Omental fat pad (tissue), 4 donors: ENCODE measurements around the gene SDF4. TPM values are rescaled to one million over a fixed set of nuclear protein-coding genes. Genes with fewer than 3 reads are reported as not detected.

Experiments
- ATAC-seq: fragments of 150-250 bp; one replicate; pipeline ENCODE4 v1.9.1; 2016; ENCODE audit warnings: mild to moderate bottlenecking, moderate library complexity; ENCODE audit not compliant: low FRiP score
- DNase-seq: peaks from one replicate; pipeline ENCODE4 v3.0.0-alpha.2; 2019; ENCODE audit warnings: low spot score
- total RNA-seq, 4 donors: library from RNA; depleted of rRNA; stranded (reverse); fragments of >200 nt; gene quantifications; one replicate each; pipeline ENCODE4 v1.1.0, GENCODE V29; 2016
- TF ChIP-seq, protein P1 (sequence below), 3 donors: fragments of 450-650 bp; IDR thresholded peaks; one replicate each; pipeline ENCODE4 v1.5.1; 2016 to 2017; ENCODE audit warnings: antibody characterized with exemption in 3 of 3, mild to moderate bottlenecking in 3 of 3, moderate library complexity in 2 of 3

Gene SDF4
- total RNA-seq, 4 donors from 2014 or later, result 78.3 to 122 (median 98.8) TPM

DNA sequence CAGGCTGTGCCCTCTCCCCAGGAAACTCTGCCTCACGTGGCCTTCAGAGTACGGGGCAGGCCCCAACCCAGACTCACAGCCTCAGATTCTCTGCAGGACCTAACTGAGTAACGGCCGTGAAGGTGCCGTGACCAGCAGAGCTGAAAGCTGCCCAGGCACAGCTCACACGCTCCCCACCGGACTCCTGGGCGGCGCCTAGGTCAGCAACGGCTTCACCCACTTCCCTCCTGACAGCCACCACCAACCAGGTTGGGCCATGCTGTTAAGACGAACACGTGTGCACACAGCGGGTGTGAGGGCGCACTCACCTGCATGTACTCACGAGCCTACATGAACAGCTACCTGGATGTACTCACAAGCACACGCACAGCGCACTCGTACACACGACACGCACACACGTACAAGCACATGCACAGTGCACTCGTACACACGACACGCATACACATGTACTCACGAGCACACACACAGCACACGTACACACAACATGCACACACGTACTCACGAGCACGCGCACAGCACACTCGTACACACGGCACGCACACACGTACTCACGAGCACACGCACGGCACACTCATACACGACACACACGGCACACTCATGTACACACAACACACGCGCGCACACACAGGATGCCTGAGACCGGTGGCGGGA, 9.1 kb downstream of the SDF4 start:
- TF ChIP-seq, protein P1, sequence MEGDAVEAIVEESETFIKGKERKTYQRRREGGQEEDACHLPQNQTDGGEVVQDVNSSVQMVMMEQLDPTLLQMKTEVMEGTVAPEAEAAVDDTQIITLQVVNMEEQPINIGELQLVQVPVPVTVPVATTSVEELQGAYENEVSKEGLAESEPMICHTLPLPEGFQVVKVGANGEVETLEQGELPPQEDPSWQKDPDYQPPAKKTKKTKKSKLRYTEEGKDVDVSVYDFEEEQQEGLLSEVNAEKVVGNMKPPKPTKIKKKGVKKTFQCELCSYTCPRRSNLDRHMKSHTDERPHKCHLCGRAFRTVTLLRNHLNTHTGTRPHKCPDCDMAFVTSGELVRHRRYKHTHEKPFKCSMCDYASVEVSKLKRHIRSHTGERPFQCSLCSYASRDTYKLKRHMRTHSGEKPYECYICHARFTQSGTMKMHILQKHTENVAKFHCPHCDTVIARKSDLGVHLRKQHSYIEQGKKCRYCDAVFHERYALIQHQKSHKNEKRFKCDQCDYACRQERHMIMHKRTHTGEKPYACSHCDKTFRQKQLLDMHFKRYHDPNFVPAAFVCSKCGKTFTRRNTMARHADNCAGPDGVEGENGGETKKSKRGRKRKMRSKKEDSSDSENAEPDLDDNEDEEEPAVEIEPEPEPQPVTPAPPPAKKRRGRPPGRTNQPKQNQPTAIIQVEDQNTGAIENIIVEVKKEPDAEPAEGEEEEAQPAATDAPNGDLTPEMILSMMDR (IDR thresholded peaks at IDR 0.05), result no peak
- ATAC-seq, result no peak
- DNase-seq, result no peak

DNA sequence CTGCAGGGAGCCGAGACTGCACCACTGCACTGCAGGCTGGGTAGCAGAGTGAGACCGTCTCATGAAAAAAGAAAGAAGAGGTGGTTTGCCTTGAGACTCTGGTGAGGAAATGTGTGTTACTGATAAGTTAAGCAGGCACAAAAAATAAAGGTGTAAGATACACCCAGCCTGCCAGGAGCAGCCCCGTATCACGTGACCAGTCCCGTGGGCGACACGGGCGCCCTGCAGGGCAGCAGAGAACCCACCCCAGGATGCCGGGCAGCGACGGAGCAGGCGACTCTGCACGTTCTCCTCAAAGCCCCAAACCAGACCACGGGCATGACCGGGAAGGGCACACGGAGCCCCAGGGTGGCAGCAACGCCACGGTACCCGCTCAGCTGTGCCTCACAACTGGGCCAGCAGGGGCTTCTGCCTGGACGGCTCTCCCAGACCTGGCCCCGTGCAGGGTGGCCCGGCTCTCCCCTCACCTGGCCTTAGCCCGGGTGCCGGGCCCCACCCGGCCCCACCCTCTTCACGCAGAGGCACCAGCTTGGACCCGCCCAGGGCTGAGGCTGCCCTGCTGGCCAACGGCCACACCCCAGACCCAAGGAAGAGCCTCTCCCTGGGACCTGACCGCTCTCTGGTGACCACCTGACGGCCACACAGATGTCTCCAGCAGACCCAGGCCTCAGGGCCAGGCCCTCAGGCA, 9.8 kb downstream of the SDF4 start:
- TF ChIP-seq, protein P1 (IDR thresholded peaks at IDR 0.05), result no peak
- no peak for ATAC-seq
- no peak for DNase-seq

GRCh38 chr1:1220197-1220596, 11.6 kb downstream of the SDF4 start:
- TF ChIP-seq, protein P1 (IDR thresholded peaks at IDR 0.05), result no peak
- DNase-seq (no peak), ATAC-seq (no peak)

GRCh38 chr1:1219341-1219740, 12.5 kb downstream of the SDF4 start:
- no peak for ATAC-seq
- TF ChIP-seq, protein P1 (IDR thresholded peaks at IDR 0.05), result no peak
- DNase-seq, result no peak

DNA sequence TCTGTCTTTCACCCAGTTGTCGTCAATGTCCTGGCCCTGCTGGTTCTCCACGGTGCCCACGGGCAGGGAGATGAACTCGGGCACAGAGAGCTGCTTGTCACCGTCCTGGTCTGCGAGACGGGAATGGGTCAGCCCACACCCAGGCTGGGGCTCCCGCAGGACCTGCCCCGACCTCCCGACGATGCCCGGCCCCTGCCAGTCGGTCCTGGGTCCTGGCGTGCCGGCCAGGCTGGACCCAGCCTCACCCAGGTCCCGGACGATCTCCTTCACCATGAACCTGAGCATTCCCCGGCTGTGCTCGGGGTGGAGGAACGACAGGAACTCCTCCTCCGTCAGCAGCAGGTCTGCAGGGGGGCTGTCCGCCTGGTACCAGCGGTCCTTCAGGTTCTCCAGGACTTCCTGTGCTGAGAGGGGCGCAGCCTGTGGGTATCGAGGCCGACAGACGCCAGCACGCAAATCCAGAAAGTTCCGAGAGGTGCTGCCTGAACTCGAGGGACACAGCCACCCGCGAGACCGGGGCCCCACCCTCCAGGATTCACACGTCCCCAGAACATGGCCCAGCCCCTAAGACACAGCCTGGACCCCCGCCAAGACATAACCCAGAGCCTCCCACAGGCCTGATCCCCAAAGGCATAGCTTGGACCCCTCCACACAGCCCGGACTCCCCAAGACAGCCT, 13.1 kb downstream of the SDF4 start:
- DNase-seq (no peak), ATAC-seq (no peak)
- TF ChIP-seq, protein P1 (IDR thresholded peaks at IDR 0.05), result no peak

DNA sequence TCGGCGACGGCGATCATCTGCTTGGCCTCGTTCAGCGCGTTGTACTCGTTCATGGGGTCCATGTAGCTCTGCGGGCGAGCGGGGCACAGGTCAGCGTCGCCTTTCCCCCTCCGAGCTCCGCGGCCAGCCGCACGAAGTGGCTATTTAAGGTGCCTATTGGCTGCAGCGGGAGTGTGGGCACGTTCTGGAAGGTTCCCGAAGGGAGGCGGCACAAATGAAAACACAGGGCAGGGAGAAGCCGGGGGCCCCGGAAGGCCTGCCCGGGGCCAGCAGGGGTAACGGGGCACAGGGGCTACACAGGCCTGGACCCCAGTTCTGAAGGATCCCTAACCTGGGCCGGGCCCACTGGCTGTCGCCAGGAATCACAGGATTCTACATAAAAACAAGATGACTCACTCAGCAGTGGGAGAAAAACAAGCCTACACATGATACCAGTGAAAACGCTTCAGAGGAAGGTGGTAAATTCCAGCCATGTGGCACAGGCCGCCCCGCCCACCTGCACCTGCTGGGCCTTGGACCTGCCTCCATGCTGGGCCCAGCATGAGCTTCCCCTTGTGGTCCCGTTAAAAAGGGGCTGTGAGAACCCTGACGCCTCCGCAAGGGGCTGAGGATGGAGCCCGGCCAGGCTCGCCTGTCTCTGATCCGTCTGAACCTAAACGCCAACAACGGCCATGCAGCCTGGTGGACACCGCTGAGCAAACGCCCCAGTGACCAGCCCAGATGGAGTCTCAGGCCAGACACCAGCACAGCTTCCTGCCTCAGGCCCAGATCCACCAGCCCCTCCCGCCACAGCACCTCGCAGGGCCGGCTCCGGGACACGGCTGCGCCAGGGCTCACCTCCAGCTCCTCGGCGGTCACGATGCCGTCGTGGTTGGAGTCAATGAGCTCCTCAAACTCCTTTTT, 13.9 kb downstream of the SDF4 start:
- TF ChIP-seq, protein P1 (IDR thresholded peaks at IDR 0.05), result no peak
- ATAC-seq, result no peak
- no peak for DNase-seq
